Keratinocyte (primary cell): Measurements from ENCODE around the gene PAQR8.

Experiments
- EZH2 ChIP-seq: IDR thresholded peaks from one replicate; pipeline ENCODE4 v1.6.1; 2012; ENCODE audit warnings: inconsistent platforms, mild to moderate bottlenecking, low read length, moderate library complexity
- TF ChIP-seq, protein P1 (sequence below), 3 experiments: IDR thresholded peaks in 1 of 3; conservative IDR thresholded peaks in 1 of 3; optimal IDR thresholded peaks in 1 of 3; 2 replicates in 2 of 3; 3 replicates in 1 of 3; pipeline versions ENCODE3 to v1.5.1; 2011; ENCODE audit warnings: low read length in 3 of 3, mild to moderate bottlenecking in 3 of 3, moderate library complexity in 2 of 3, control low read depth in 1 of 3, inconsistent platforms in 1 of 3; ENCODE audit not compliant: insufficient read depth in 2 of 3; ENCODE audit errors: extremely low read depth in 1 of 3

DNA sequence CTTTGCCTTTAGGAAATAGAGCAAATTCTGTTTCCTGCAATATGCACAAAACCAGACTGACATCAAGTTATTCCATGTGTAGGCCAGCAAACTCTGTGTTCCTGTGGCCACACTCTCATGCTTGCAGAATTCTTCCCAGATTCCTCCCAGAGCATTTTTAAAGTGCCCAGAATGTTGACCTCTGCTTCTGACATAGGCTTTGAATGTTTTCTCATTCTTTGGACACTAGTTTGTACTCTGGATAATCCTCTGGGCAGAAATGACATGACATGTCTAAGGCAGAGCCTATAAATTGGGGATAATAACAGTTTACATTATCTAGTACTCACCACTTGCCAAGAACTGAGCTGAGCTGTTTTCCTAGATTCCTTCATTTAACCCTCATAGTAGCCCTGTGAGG, 49.0 kb downstream of the PAQR8 start:
- TF ChIP-seq, protein P1, sequence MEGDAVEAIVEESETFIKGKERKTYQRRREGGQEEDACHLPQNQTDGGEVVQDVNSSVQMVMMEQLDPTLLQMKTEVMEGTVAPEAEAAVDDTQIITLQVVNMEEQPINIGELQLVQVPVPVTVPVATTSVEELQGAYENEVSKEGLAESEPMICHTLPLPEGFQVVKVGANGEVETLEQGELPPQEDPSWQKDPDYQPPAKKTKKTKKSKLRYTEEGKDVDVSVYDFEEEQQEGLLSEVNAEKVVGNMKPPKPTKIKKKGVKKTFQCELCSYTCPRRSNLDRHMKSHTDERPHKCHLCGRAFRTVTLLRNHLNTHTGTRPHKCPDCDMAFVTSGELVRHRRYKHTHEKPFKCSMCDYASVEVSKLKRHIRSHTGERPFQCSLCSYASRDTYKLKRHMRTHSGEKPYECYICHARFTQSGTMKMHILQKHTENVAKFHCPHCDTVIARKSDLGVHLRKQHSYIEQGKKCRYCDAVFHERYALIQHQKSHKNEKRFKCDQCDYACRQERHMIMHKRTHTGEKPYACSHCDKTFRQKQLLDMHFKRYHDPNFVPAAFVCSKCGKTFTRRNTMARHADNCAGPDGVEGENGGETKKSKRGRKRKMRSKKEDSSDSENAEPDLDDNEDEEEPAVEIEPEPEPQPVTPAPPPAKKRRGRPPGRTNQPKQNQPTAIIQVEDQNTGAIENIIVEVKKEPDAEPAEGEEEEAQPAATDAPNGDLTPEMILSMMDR (optimal IDR thresholded peaks at IDR 0.05 in 1 of 3, IDR thresholded peaks at IDR 0.05 in 1 of 3, conservative IDR thresholded peaks at IDR 0.05 in 1 of 3; ENCODE audit: extremely low read depth in 1 of 3, insufficient read depth in 2 of 3, low read length in 3 of 3) = no peak
- no peak for TF ChIP-seq EZH2
